OCI-LY3 (cell line): ENCODE data around the gene ACAA2.

Experiments used
- H2AFZ ChIP-seq: fragments of 200-600, 300-600 bp; shearing (Covaris generic); 2 replicates; pipeline ENCODE4 v1.6.0; 2014; ENCODE audit warnings: antibody characterized with exemption, low read depth, low read length
- H3K27ac ChIP-seq: fragments of 200-600, 300-600 bp; sonication (generic); 2 replicates; pipeline ENCODE4 v1.5.1; 2014; ENCODE audit warnings: mild to moderate bottlenecking, low read length, moderate library complexity, mixed read lengths
- H3K27me3 ChIP-seq: fragments of 200-600, 300-600 bp; sonication (generic); 2 replicates; pipeline ENCODE4 v1.6.1; 2014; ENCODE audit warnings: low read depth, low read length, mixed read lengths
- H3K36me3 ChIP-seq: fragments of 200-600, 300-600 bp; sonication (generic); replicated peaks from 2 replicates; pipeline ENCODE3; 2014; ENCODE audit warnings: low read depth, low read length, mixed read lengths
- H3K4me1 ChIP-seq: fragments of 300-600, 200-600 bp; sonication (generic); 2 replicates; pipeline ENCODE4 v1.6.1; 2014; ENCODE audit warnings: low read length, mixed read lengths
- H3K4me2 ChIP-seq: fragments of 200-600, 300-600 bp; sonication (generic); 2 replicates; pipeline ENCODE4 v1.6.1; 2014; ENCODE audit warnings: low read length, mixed read lengths
- H3K4me3 ChIP-seq: fragments of 300-600, 200-600 bp; sonication (generic); 2 replicates; pipeline ENCODE4 v1.5.1; 2014; ENCODE audit warnings: antibody characterized with exemption, mild to moderate bottlenecking, low read length, moderate library complexity
- H3K79me2 ChIP-seq: fragments of 300-600, 200-600 bp; shearing (Covaris generic); 2 replicates; pipeline ENCODE4 v1.6.1; 2014; ENCODE audit warnings: mild to moderate bottlenecking, low read length, mixed read lengths
- H3K9ac ChIP-seq: fragments of 300-600, 200-600 bp; shearing (Covaris generic); 2 replicates; pipeline ENCODE4 v1.6.0; 2014; ENCODE audit warnings: mild to moderate bottlenecking, low read length, moderate library complexity
- H3K9me3 ChIP-seq: fragments of 200-600, 300-600 bp; shearing (Covaris generic); 2 replicates; pipeline ENCODE4 v1.6.1; 2014; ENCODE audit warnings: low read length, mixed read lengths; ENCODE audit not compliant: insufficient read depth
- H4K20me1 ChIP-seq: fragments of 200-600, 300-600 bp; sonication (generic); 2 replicates; pipeline ENCODE4 v1.6.1; 2016; ENCODE audit warnings: low read length, mixed read lengths; ENCODE audit not compliant: insufficient read depth
- CTCF ChIP-seq: fragments of 200-600, 300-600 bp; sonication (generic); IDR thresholded peaks from 2 replicates; pipeline ENCODE4 v1.5.1; 2014; ENCODE audit warnings: antibody characterized with exemption, low read length, low read depth
- EZH2phosphoT487 ChIP-seq: fragments of 200-600 bp; shearing (Covaris generic); IDR thresholded peaks from 2 replicates; pipeline ENCODE4 v1.6.1; 2018; ENCODE audit warnings: antibody characterized with exemption, mixed run types, low read depth

Gene ACAA2

GRCh38 chr18:49751427-49752094 lies 61.8 kb downstream of the ACAA2 start:
- Histone ChIP-seq H2AFZ (no peak overlapping the region), H3K4me1 (peaks cover 2% of the 10 kb centered on the region; the same call in 1 of the 2 replicates), H3K36me3 (no peaks in the 10 kb centered on the region), H3K27me3 (peaks cover 45% of the 10 kb centered on the region), H3K79me2 (no peaks in the 10 kb centered on the region), H3K4me2 (no peak overlapping the region), H3K4me3 (no peak overlapping the region), H3K27ac (no peak overlapping the region), H3K9me3 (0 out of 2 replicates have a peak, but pooled peaks cover 2% of the 10 kb centered on the region), H4K20me1 (no peaks in the 10 kb centered on the region), H3K9ac (no peak overlapping the region)
- TF ChIP-seq EZH2phosphoT487 (no peak), CTCF (no peak)

GRCh38 chr18:49749563-49749962 lies 63.8 kb downstream of the ACAA2 start:
- Histone ChIP-seq H3K4me3 (no peak overlapping the region), H3K4me2 (no peak overlapping the region), H3K79me2 (no peaks in the 10 kb centered on the region), H3K9me3 (0 out of 2 replicates have a peak, but pooled peaks cover 2% of the 10 kb centered on the region), H3K27me3 (peaks cover 52% of the 10 kb centered on the region), H4K20me1 (no peaks in the 10 kb centered on the region), H3K27ac (no peak overlapping the region), H3K36me3 (no peaks in the 10 kb centered on the region), H3K9ac (no peak overlapping the region), H2AFZ (no peak overlapping the region), H3K4me1 (no peaks in the 10 kb centered on the region)
- no peak for TF ChIP-seq EZH2phosphoT487
- TF ChIP-seq CTCF, result no peak

GRCh38 chr18:49747876-49748275 lies 65.5 kb downstream of the ACAA2 start:
- H4K20me1 ChIP-seq, result no peaks in the 10 kb centered on the region
- H3K27me3 ChIP-seq, result peaks cover 48% of the 10 kb centered on the region
- H3K4me2 ChIP-seq, result no peak overlapping the region
- H3K36me3 ChIP-seq, result no peaks in the 10 kb centered on the region
- no peak overlapping the region for H2AFZ ChIP-seq
- H3K27ac ChIP-seq, result no peak overlapping the region
- H3K9ac ChIP-seq, result no peak overlapping the region
- no peaks in the 10 kb centered on the region for H3K4me1 ChIP-seq
- no peaks in the 10 kb centered on the region for H3K79me2 ChIP-seq
- no peak overlapping the region for H3K4me3 ChIP-seq
- H3K9me3 ChIP-seq, result no peaks in the 10 kb centered on the region
- TF ChIP-seq CTCF (no peak), EZH2phosphoT487 (no peak)

GRCh38 chr18:49745045-49746014 lies 68.0 kb downstream of the ACAA2 start:
- no peak overlapping the region for H3K4me3 ChIP-seq
- TF ChIP-seq CTCF (no peak), EZH2phosphoT487 (no peak)
- H3K9me3 ChIP-seq, result no peaks in the 10 kb centered on the region
- peaks cover 30% of the 10 kb centered on the region for H3K27me3 ChIP-seq
- H3K9ac ChIP-seq, result no peak overlapping the region
- no peak overlapping the region for H2AFZ ChIP-seq
- no peaks in the 10 kb centered on the region for H3K79me2 ChIP-seq
- no peaks in the 10 kb centered on the region for H3K36me3 ChIP-seq
- no peaks in the 10 kb centered on the region for H4K20me1 ChIP-seq
- H3K27ac ChIP-seq, result no peak overlapping the region
- no peak overlapping the region for H3K4me2 ChIP-seq
- no peaks in the 10 kb centered on the region for H3K4me1 ChIP-seq
